ENCODE measurements around the gene C1QTNF2. TPM values are rescaled to one million over a fixed set of nuclear protein-coding genes. Genes with fewer than 3 reads are reported as not detected.
"Not testable (repeated sequence)": the region's sequence is repeated elsewhere in the genome, so short reads cannot be mapped to it uniquely, and the experiment has no call there.

C1QTNF2 gene
- total and polyA plus RNA-seq, 12 donors: 0.40 to 1.6 (median 1.1) TPM

GRCh38 chr5:160341309-160341870 lies 29.0 kb downstream of the C1QTNF2 start:
- TF ChIP-seq, protein P1, sequence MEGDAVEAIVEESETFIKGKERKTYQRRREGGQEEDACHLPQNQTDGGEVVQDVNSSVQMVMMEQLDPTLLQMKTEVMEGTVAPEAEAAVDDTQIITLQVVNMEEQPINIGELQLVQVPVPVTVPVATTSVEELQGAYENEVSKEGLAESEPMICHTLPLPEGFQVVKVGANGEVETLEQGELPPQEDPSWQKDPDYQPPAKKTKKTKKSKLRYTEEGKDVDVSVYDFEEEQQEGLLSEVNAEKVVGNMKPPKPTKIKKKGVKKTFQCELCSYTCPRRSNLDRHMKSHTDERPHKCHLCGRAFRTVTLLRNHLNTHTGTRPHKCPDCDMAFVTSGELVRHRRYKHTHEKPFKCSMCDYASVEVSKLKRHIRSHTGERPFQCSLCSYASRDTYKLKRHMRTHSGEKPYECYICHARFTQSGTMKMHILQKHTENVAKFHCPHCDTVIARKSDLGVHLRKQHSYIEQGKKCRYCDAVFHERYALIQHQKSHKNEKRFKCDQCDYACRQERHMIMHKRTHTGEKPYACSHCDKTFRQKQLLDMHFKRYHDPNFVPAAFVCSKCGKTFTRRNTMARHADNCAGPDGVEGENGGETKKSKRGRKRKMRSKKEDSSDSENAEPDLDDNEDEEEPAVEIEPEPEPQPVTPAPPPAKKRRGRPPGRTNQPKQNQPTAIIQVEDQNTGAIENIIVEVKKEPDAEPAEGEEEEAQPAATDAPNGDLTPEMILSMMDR (IDR thresholded peaks at IDR 0.05): no peak
- Histone ChIP-seq H3K36me3 (no peaks in the 10 kb centered on the region), H3K4me1 (peaks cover 0 to 14% (median 0%) of the 10 kb centered on the region in 9 donors), H3K4me3 (no peak overlapping the region), H3K27ac (no peak overlapping the region), H3K27me3 (no peaks in the 10 kb centered on the region), H3K9me3 (no peaks in the 10 kb centered on the region)
- intact Hi-C loops (cut with DNase I): loop anchor here in 4 of 10 donors (2.0 to 10.0 kb wide), 4 partner anchors 77 to 321 kb away; no protein-coding TSS in a partner anchor
- DNase-seq: no peak
- no peak for ATAC-seq
- 79 to 87% methylated on average over 6 of the region's 6 CpGs for WGBS, 2 donors

DNA sequence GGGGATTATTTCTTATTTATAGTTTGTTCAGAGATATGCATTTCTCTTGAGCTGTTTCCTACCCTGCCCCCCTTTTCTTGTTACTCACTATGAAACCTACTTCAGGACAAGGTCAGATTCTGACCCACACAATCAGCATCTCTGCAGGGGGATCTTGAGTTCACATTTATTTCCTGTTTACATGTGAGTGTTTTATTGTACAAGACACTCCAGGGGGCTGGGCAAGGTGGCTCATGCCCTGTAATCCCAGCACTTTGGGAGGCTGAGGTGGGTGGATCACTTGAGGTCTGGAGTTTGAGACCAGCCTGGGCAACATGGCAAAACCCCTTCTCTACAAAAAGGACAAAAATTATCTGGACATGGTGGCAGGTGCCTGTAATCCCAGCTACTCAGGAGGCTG lies 29.9 kb downstream of the C1QTNF2 start:
- not testable (repeated sequence) for DNase-seq, ATAC-seq
- intact Hi-C loops (cut with DNase I): loop anchor here in 4 of 10 donors (2.0 to 10.0 kb wide), 4 partner anchors 76 to 320 kb away; no protein-coding TSS in a partner anchor

DNA sequence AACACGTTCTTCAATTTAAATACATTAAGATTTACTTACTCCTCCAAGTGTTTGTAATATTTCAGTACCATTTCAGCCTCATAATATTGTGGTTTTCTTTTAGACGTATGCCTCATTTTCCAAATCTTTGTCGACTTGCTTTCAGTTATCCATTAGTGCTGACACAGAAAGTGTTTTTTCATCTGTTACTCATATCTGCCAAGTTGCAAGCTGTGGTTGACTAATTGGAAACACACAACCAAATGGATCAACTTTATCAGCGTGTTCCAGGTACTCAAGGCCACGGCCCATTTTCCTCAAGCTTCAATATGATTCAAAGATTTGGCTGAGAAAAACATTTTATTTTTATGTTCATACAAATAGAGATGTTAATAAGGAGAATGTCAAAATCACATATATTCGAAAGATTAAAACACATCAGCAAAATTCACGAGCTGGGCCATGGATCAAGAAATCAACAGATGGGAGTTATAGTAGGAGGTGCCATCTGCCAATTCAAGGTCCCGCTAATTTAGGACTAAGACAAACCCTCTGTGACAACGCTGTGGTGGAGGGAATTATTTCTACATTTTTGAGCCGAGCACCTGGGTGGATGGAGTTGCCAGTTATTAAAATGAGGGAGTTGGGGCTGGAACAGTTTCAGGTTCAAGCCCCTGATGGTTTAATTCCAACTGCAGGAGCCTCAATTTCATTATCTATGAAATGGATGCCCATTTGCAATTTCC lies 30.9 kb downstream of the C1QTNF2 start:
- intact Hi-C loops (cut with DNase I): loop anchor here in 4 of 10 donors (2.0 to 10.0 kb wide), 4 partner anchors 75 to 319 kb away; no protein-coding TSS in a partner anchor
- TF ChIP-seq, protein P1 (IDR thresholded peaks at IDR 0.05): no peak
- 84 to 88% methylated on average over 10 of the region's 10 CpGs for WGBS, 2 donors
- ATAC-seq (no peak), DNase-seq (no peak)
- H3K4me1 ChIP-seq: peaks cover 0 to 8% (median 0%) of the 10 kb centered on the region in 9 donors
- H3K4me3 ChIP-seq: no peak overlapping the region
- no peaks in the 10 kb centered on the region for H3K36me3 ChIP-seq
- no peak overlapping the region for H3K27ac ChIP-seq
- no peaks in the 10 kb centered on the region for H3K27me3 ChIP-seq
- no peaks in the 10 kb centered on the region for H3K9me3 ChIP-seq

More for the DNA sequence above, 29.9 kb downstream of the C1QTNF2 start:
- peaks cover 0 to 14% (median 0%) of the 10 kb centered on the region in 9 donors for H3K4me1 ChIP-seq
- not testable (repeated sequence) for H3K4me3 ChIP-seq, H3K27me3 ChIP-seq, H3K27ac ChIP-seq, H3K36me3 ChIP-seq, H3K9me3 ChIP-seq

GRCh38 chr5:160334716-160335115 lies 35.7 kb downstream of the C1QTNF2 start:
- DNase-seq, ATAC-seq: not testable (repeated sequence)
- 86 to 91% methylated on average over 3 of the region's 3 CpGs for WGBS, 2 donors

DNA sequence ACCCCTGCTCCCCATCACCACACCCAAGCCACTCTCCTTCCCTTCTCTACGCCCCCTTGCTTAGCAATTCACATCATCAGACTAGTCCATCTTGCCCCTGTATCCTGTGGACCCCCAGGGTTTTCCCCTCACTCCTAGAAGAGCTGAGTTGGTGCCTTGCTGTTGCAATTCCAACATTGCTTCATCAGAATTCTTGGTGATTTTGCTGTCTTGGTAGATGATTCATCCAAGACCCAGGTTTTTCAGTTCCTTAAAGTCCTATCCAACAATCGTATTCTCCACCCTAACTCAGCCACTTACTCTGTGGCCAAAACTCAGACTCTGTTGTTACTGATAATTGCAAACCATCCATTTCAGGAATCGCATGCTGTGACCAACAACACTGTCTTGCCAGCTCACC lies 36.7 kb downstream of the C1QTNF2 start:
- Histone ChIP-seq H3K4me3 (no peak overlapping the region), H3K27ac (no peak overlapping the region), H3K27me3 (no peaks in the 10 kb centered on the region), H3K36me3 (no peaks in the 10 kb centered on the region), H3K9me3 (no peaks in the 10 kb centered on the region), H3K4me1 (peaks cover 0 to 4% (median 0%) of the 10 kb centered on the region in 9 donors)
- DNase-seq: no peak
- intact Hi-C loops (cut with DNase I): no loop called here
- no peak for ATAC-seq
- TF ChIP-seq, protein P1 (IDR thresholded peaks at IDR 0.05): no peak
- 83 to 92% methylated on average over 3 of the region's 3 CpGs for WGBS, 2 donors

More at GRCh38 chr5:160334716-160335115, 35.7 kb downstream of the C1QTNF2 start:
- H3K27me3 ChIP-seq; H3K36me3 ChIP-seq; H3K27ac ChIP-seq; H3K4me1 ChIP-seq; H3K4me3 ChIP-seq; H3K9me3 ChIP-seq; intact Hi-C loops (cut with DNase I): not testable (repeated sequence)
